Cardiac muscle cell (in vitro differentiated cells and primary cell): ENCODE data around the gene DOCK1. TPM values are rescaled to one million over a fixed set of nuclear protein-coding genes. Genes with fewer than 3 reads are reported as not detected.

Experiments used
- DNase-seq, 2 donors: peaks; one replicate each; pipeline versions ENCODE4 v3.0.0 to v3.0.0-alpha.2; 2010 to 2017; ENCODE audit warnings: low read depth in 1 of 2, low spot score in 1 of 2
- H3K27ac ChIP-seq: fragments of 200-600 bp; sonication (generic); 2 replicates; pipeline ENCODE4 v1.5.1; 2016
- H3K27me3 ChIP-seq: fragments of 200-600 bp; sonication (generic); 2 replicates; pipeline ENCODE4 v1.6.0; 2016; ENCODE audit warnings: control low read depth
- H3K36me3 ChIP-seq: fragments of 200-600 bp; sonication (generic); 2 replicates; pipeline ENCODE4 v1.5.1; 2016; ENCODE audit warnings: control low read depth
- H3K4me1 ChIP-seq: fragments of 200-600 bp; sonication (generic); 2 replicates; pipeline ENCODE4 v1.8.1; 2017; ENCODE audit warnings: low read depth, mild to moderate bottlenecking, mixed run types
- H3K4me3 ChIP-seq: fragments of 200-600 bp; sonication (generic); 2 replicates; pipeline ENCODE4 v1.5.1; 2016; ENCODE audit warnings: mild to moderate bottlenecking
- H3K9me3 ChIP-seq: fragments of 200-600 bp; sonication (generic); 2 replicates; pipeline ENCODE4 v1.5.1; 2017; ENCODE audit warnings: low read depth, mild to moderate bottlenecking, control low read depth
- polyA plus RNA-seq: library from polyadenylated mRNA; unstranded; fragments of >200 nt; fragmentation: Nextera tagmentation; extraction: Ambion mirVana; gene quantifications from 2 replicates; pipeline ENCODE4 v1.2.1, GENCODE V29; 2016
- total RNA-seq: library from RNA; depleted of rRNA; stranded (reverse); fragments of >200 nt; gene quantifications from 2 replicates; pipeline ENCODE4 v1.2.3, GENCODE V29; 2016
- TF ChIP-seq, protein P1 (sequence below): IDR thresholded peaks from 2 replicates; pipeline ENCODE4 v1.5.1; 2012; ENCODE audit warnings: low read depth, mild to moderate bottlenecking, low read length

DOCK1 gene
- total and polyA plus RNA-seq, 2 experiments from 2014 or later, result 15.0 to 30.6 TPM

DNA sequence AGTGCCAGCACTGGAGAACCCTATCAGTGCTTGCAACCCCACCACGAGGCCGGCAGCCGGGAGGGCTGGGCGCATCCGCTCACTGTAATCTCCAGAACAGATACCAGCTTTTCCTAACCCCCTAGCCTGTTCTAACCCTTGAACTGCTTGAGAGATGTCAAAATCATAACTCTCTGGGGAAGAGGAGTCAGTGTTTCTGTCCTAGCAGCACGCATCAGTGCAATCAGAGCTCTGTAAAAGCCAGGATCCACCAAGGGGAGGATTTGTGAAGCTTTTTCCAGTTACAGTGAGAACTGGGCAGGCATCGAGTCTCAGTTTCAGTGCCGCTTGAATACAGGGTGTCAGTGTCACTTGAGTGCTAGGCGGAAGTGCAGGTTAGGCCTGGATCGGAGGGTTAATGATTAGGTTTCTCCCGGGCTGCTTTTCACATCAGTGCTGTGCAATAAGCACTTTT is 395.7 kb downstream of the DOCK1 start:
- Histone ChIP-seq H3K4me3 (no peak overlapping the region), H3K4me1 (peaks cover 8% of the 10 kb centered on the region), H3K27ac (no peak overlapping the region), H3K36me3 (no peaks in the 10 kb centered on the region), H3K27me3 (no peaks in the 10 kb centered on the region), H3K9me3 (no peaks in the 10 kb centered on the region)
- no peak for DNase-seq
- TF ChIP-seq, protein P1, sequence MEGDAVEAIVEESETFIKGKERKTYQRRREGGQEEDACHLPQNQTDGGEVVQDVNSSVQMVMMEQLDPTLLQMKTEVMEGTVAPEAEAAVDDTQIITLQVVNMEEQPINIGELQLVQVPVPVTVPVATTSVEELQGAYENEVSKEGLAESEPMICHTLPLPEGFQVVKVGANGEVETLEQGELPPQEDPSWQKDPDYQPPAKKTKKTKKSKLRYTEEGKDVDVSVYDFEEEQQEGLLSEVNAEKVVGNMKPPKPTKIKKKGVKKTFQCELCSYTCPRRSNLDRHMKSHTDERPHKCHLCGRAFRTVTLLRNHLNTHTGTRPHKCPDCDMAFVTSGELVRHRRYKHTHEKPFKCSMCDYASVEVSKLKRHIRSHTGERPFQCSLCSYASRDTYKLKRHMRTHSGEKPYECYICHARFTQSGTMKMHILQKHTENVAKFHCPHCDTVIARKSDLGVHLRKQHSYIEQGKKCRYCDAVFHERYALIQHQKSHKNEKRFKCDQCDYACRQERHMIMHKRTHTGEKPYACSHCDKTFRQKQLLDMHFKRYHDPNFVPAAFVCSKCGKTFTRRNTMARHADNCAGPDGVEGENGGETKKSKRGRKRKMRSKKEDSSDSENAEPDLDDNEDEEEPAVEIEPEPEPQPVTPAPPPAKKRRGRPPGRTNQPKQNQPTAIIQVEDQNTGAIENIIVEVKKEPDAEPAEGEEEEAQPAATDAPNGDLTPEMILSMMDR, result no peak

DNA sequence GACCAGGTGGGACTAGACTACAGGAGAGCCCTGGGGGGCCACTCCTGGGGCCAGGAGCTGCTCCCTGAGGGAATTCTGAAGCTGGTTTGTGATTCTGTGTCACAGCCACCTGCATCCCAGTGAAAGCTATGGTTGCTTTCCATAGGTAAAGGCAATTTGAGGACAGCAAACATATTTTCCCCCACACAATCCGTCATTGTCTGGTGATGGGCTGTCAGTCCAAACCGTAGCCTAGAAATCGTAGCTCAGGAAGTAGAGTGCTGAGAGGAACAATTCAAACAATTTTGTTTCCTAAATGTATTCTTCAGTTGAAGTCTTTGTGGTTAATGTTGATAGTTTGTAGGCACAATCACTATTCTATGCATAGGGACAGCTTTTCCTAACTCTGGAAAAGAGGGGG is 397.1 kb downstream of the DOCK1 start:
- TF ChIP-seq, protein P1, result no peak
- Histone ChIP-seq H3K36me3 (no peaks in the 10 kb centered on the region), H3K27me3 (no peaks in the 10 kb centered on the region), H3K4me1 (peaks cover 3% of the 10 kb centered on the region), H3K9me3 (no peaks in the 10 kb centered on the region), H3K27ac (no peak overlapping the region), H3K4me3 (no peak overlapping the region)
- DNase-seq, result no peak

DNA sequence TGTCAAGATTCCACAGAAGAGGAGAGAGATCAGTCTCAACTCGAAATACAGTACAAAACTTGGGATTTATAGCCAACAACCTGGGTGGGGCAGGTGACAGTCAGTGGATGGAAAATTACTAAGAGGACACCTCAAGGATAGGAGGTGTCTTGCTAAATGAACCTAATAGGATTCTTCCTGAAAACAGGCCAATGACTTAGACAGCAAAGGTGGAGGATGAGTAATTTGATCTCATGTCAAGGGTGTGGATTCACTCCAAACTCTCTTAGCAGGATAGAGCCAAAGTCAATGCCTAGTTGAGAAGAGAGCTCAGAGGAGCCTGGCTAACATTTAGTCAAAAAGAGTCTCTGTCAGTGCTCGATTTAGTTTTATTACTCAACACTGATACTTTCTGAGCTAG is 397.9 kb downstream of the DOCK1 start:
- Histone ChIP-seq H3K9me3 (no peaks in the 10 kb centered on the region), H3K4me1 (peaks cover 3% of the 10 kb centered on the region), H3K27me3 (no peaks in the 10 kb centered on the region), H3K36me3 (no peaks in the 10 kb centered on the region), H3K4me3 (no peak overlapping the region), H3K27ac (no peak overlapping the region)
- TF ChIP-seq, protein P1, result no peak
- no peak for DNase-seq

DNA sequence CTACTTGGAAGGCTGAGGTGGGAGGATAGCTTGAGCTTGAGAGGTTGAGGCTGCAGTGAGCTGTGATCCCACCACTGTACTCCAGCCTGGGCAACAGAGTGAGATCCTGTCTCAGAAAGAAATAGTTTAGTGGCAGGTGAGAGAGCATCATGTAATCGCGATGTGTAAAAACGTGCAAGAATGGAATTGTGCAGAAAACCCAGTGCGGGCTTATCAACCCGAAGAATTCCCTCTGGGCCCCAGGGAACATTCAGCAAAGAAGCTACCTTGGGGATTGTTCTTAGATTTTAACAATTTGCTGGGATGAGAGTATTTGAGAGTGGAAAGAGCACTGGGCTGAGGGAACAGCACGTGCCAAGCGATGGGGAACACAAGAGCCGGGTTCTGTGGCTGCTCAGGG is 398.5 kb downstream of the DOCK1 start:
- TF ChIP-seq, protein P1, result no peak
- H3K4me3 ChIP-seq, result no peak overlapping the region
- H3K36me3 ChIP-seq, result no peaks in the 10 kb centered on the region
- no peaks in the 10 kb centered on the region for H3K27me3 ChIP-seq
- no peak overlapping the region for H3K27ac ChIP-seq
- H3K9me3 ChIP-seq, result no peaks in the 10 kb centered on the region
- no peak for DNase-seq
- H3K4me1 ChIP-seq, result peaks cover 3% of the 10 kb centered on the region

DNA sequence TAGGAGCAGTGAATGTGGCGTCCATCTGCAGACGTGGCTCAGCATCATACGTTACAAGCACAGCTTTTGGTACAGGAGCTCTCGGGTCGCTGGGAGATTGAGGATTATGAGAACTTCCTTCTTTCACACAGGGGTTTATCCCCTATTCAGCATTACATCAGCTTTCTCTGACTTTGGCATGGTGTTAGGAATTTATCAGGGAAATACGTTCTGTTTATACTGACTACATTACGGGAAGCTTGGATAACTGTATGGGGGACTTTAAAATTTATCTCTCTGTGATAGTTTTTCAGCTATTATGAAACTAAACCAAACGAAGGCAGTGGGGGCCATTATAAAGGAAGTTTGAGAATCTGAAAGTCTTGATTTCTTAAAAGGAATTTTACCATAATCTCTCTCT is 401.3 kb downstream of the DOCK1 start:
- Histone ChIP-seq H3K27me3 (no peaks in the 10 kb centered on the region), H3K4me1 (no peaks in the 10 kb centered on the region), H3K4me3 (no peak overlapping the region), H3K36me3 (no peaks in the 10 kb centered on the region), H3K9me3 (no peaks in the 10 kb centered on the region), H3K27ac (no peak overlapping the region)
- peak in 1 of 2 donors; percentile 38 for DNase-seq
- TF ChIP-seq, protein P1, result no peak

DNA sequence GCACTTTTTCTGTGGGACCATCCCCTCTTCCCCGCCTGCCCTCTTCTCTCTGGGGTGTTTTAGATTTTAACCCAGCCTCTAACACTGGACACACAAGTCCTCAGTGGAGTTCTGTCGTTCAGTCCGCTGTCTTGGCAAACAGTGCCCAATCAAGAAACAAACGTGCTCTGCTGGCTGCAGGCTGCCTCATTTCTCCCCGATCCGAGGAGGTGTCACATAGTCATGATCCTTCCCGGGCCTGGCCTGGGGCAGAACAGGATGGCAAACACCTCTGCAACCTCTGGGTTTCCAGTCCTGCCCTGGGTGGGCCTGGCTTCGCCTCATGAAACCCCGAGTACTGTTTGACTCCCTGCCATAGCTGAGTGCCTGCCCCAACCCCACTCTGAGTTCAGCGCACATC is 402.1 kb downstream of the DOCK1 start:
- H3K4me1 ChIP-seq, result no peaks in the 10 kb centered on the region
- H3K36me3 ChIP-seq, result no peaks in the 10 kb centered on the region
- H3K9me3 ChIP-seq, result no peaks in the 10 kb centered on the region
- TF ChIP-seq, protein P1, result no peak
- H3K27me3 ChIP-seq, result no peaks in the 10 kb centered on the region
- H3K4me3 ChIP-seq, result no peak overlapping the region
- H3K27ac ChIP-seq, result no peak overlapping the region
- DNase-seq, result no peak
